HG02610 (cell line): ENCODE measurements around the gene NLRP1.

Experiments used
- ATAC-seq: cut with Tn5 transposase; IDR thresholded peaks from one replicate; pipeline ENCODE4 v1.9.1; 2021; ENCODE audit warnings: mild to moderate bottlenecking, moderate library complexity; ENCODE audit not compliant: unreplicated experiment

The NLRP1 gene

GRCh38 chr17:5558815-5559785 lies 25.2 kb downstream of the NLRP1 start:
- no peak for ATAC-seq

GRCh38 chr17:5557990-5558389 lies 26.3 kb downstream of the NLRP1 start:
- ATAC-seq = no peak

GRCh38 chr17:5557485-5557884 lies 26.8 kb downstream of the NLRP1 start:
- no peak for ATAC-seq

GRCh38 chr17:5555254-5555653 lies 29.1 kb downstream of the NLRP1 start:
- no peak for ATAC-seq

- no peak for ATAC-seq
These were observed 30.8 kb downstream of the NLRP1 start for GRCh38 chr17:5553479-5553878.

GRCh38 chr17:5552841-5553240 lies 31.5 kb downstream of the NLRP1 start:
- no peak for ATAC-seq

- no peak for ATAC-seq
These were observed 39.0 kb downstream of the NLRP1 start for GRCh38 chr17:5545051-5545987.

GRCh38 chr17:5544115-5544514 lies 40.2 kb downstream of the NLRP1 start:
- ATAC-seq = no peak

- no peak for ATAC-seq
These were observed 42.6 kb downstream of the NLRP1 start for GRCh38 chr17:5541610-5542202.

GRCh38 chr17:5540321-5540720 lies 44.0 kb downstream of the NLRP1 start:
- ATAC-seq = no peak

GRCh38 chr17:5539286-5539685 lies 45.0 kb downstream of the NLRP1 start:
- ATAC-seq = no peak

GRCh38 chr17:5536866-5537650 lies 47.3 kb downstream of the NLRP1 start:
- ATAC-seq = no peak

- no peak for ATAC-seq
These were observed 48.9 kb downstream of the NLRP1 start for GRCh38 chr17:5535436-5535835.

- ATAC-seq = no peak
These were observed 50.6 kb downstream of the NLRP1 start for GRCh38 chr17:5533486-5534315.

GRCh38 chr17:5532581-5532980 lies 51.7 kb downstream of the NLRP1 start:
- ATAC-seq = no peak

GRCh38 chr17:5531085-5531418 lies 53.3 kb downstream of the NLRP1 start:
- ATAC-seq = no peak

GRCh38 chr17:5530265-5531084 lies 53.8 kb downstream of the NLRP1 start:
- ATAC-seq = no peak

GRCh38 chr17:5527601-5528250 lies 56.6 kb downstream of the NLRP1 start:
- ATAC-seq = no peak
